Nephron (organoid): Measurements from ENCODE around the gene SPIRE2.
A peak's percentile ranks its signal among the peaks of the same experiment; 100 is the strongest.
"Not testable (repeated sequence)": the region's sequence is repeated elsewhere in the genome, so short reads cannot be mapped to it uniquely, and the experiment has no call there.

Experiments
- H3K27ac Mint-ChIP-seq, 3 experiments: 2 replicates each; pipeline ENCODE4 v1.8.0; 2020; ENCODE audit warnings: mixed read lengths in 3 of 3, mild to moderate bottlenecking in 2 of 3, moderate library complexity in 1 of 3
- H3K27me3 Mint-ChIP-seq: 2 replicates; pipeline ENCODE4 v1.8.0; 2021; ENCODE audit warnings: low read depth, mild to moderate bottlenecking, moderate library complexity, mixed read lengths
- H3K36me3 Mint-ChIP-seq: 2 replicates; pipeline ENCODE4 v1.8.0; 2020; ENCODE audit warnings: low read depth, mixed read lengths
- H3K4me1 Mint-ChIP-seq: 2 replicates; pipeline ENCODE4 v1.8.0; 2020; ENCODE audit warnings: mixed read lengths
- H3K4me3 Mint-ChIP-seq, 3 experiments: 2 replicates each; pipeline ENCODE4 v1.8.0; 2020; ENCODE audit warnings: mild to moderate bottlenecking in 3 of 3, mixed read lengths in 3 of 3, moderate library complexity in 2 of 3
- H3K9me3 Mint-ChIP-seq: 2 replicates; pipeline ENCODE4 v1.8.0; 2020; ENCODE audit warnings: mixed read lengths
- TF ChIP-seq, protein P1 (sequence below), 3 experiments: fragments of 200-600 bp; sonication (generic); IDR thresholded peaks; one replicate each; pipeline ENCODE4 v1.5.0; 2021; ENCODE audit warnings: antibody characterized with exemption in 3 of 3; ENCODE audit not compliant: unreplicated experiment in 3 of 3

SPIRE2 gene, protein sequence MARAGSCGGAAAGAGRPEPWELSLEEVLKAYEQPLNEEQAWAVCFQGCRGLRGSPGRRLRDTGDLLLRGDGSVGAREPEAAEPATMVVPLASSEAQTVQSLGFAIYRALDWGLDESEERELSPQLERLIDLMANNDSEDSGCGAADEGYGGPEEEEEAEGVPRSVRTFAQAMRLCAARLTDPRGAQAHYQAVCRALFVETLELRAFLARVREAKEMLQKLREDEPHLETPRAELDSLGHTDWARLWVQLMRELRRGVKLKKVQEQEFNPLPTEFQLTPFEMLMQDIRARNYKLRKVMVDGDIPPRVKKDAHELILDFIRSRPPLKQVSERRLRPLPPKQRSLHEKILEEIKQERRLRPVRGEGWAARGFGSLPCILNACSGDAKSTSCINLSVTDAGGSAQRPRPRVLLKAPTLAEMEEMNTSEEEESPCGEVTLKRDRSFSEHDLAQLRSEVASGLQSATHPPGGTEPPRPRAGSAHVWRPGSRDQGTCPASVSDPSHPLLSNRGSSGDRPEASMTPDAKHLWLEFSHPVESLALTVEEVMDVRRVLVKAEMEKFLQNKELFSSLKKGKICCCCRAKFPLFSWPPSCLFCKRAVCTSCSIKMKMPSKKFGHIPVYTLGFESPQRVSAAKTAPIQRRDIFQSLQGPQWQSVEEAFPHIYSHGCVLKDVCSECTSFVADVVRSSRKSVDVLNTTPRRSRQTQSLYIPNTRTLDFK

DNA sequence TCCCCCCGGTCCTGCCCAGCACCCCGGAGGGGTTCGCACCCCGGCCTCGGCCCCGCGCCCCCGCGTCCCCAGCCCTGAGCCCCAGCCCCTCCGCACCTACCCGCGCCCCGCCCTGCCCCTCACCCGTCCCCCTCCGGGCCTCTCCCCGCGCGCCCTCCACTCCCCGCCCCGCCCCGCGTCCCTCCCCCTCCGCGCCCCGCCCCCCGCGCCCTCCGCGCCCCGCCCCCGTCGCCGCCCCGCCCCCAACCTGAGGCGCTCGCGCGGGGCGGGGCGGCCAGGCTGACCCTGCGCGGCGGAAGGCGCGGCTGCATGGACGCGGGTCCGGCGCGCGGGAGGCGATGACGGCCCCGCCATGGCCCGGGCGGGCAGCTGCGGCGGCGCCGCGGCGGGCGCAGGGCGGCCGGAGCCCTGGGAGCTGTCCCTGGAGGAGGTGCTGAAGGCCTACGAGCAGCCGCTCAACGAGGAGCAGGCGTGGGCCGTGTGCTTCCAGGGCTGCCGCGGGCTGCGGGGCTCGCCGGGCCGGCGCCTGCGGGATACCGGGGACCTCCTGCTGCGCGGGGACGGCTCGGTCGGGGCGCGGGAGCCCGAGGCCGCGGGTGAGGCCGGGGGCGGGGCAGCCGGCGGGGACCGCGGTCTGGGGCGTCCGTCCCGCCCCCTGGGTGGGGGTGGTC, at the start of gene SPIRE2:
TSS of gene SPIRE2 (plus strand) at position 277 of the 671 bp plus-strand sequence. CDS start at position 353, 76 bp downstream.
- Mint-ChIP-seq H3K4me1 (peaks cover 8% of the 10 kb centered on the region), H3K4me3 (peak within 1 kb of the TSS; percentile 80 to 85 (median 85)), H3K27me3 (peaks cover 30% of the 10 kb centered on the region), H3K27ac (peak within 1 kb of the TSS in 2 of 3 experiments; percentile 31 to 61), H3K36me3 (no peaks in the 10 kb centered on the region), H3K9me3 (no peaks in the 10 kb centered on the region)
- TF ChIP-seq, protein P1, sequence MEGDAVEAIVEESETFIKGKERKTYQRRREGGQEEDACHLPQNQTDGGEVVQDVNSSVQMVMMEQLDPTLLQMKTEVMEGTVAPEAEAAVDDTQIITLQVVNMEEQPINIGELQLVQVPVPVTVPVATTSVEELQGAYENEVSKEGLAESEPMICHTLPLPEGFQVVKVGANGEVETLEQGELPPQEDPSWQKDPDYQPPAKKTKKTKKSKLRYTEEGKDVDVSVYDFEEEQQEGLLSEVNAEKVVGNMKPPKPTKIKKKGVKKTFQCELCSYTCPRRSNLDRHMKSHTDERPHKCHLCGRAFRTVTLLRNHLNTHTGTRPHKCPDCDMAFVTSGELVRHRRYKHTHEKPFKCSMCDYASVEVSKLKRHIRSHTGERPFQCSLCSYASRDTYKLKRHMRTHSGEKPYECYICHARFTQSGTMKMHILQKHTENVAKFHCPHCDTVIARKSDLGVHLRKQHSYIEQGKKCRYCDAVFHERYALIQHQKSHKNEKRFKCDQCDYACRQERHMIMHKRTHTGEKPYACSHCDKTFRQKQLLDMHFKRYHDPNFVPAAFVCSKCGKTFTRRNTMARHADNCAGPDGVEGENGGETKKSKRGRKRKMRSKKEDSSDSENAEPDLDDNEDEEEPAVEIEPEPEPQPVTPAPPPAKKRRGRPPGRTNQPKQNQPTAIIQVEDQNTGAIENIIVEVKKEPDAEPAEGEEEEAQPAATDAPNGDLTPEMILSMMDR (IDR thresholded peaks at IDR 0.05; ENCODE audit: unreplicated experiment in 3 of 3): no peak

- H3K4me1 Mint-ChIP-seq: no peaks in the 10 kb centered on the region
- no peaks in the 10 kb centered on the region for H3K27me3 Mint-ChIP-seq
- peaks cover 40% of the 10 kb centered on the region for H3K36me3 Mint-ChIP-seq
- H3K4me3 Mint-ChIP-seq: no peak overlapping the region
- H3K27ac Mint-ChIP-seq: no peak overlapping the region
- TF ChIP-seq, protein P1 (IDR thresholded peaks at IDR 0.05; ENCODE audit: unreplicated experiment in 3 of 3): no peak
- no peaks in the 10 kb centered on the region for H3K9me3 Mint-ChIP-seq
Measured at GRCh38 chr16:89779231-89779908, 48.9 kb upstream of the SPIRE2 start.

DNA sequence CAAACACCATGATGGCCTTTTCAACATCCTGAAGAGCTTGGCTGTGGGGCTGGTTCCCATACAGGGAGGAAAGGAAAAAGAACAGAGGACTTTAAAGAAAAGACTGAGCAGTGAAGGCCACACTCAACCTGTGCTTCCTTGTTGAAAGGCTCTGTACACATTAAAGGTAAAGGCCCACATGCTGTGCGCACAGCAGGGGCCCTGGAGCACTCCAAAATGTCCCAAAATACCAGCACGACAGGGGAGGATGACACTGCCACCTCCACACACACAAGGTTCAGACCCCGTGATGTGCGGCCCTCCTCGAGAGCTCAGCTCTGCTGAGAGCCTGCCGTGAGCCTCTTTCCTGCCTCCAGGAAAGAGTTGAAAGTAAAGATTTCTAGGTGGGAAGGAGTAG, 48.4 kb upstream of the SPIRE2 start:
- H3K4me3 Mint-ChIP-seq: no peak overlapping the region
- H3K27me3 Mint-ChIP-seq: no peaks in the 10 kb centered on the region
- no peak overlapping the region for H3K27ac Mint-ChIP-seq
- TF ChIP-seq, protein P1 (IDR thresholded peaks at IDR 0.05; ENCODE audit: unreplicated experiment in 3 of 3): no peak
- peaks cover 44% of the 10 kb centered on the region for H3K36me3 Mint-ChIP-seq
- H3K9me3 Mint-ChIP-seq: no peaks in the 10 kb centered on the region
- H3K4me1 Mint-ChIP-seq: no peaks in the 10 kb centered on the region

- Mint-ChIP-seq H3K27ac (no peak overlapping the region), H3K27me3 (no peaks in the 10 kb centered on the region), H3K4me1 (no peaks in the 10 kb centered on the region), H3K9me3 (no peaks in the 10 kb centered on the region), H3K36me3 (peaks cover 48% of the 10 kb centered on the region), H3K4me3 (no peak overlapping the region)
- TF ChIP-seq, protein P1 (IDR thresholded peaks at IDR 0.05; ENCODE audit: unreplicated experiment in 3 of 3): no peak
Measured at GRCh38 chr16:89782489-89782888, 45.8 kb upstream of the SPIRE2 start.

GRCh38 chr16:89783952-89784351, 44.3 kb upstream of the SPIRE2 start:
- not testable (repeated sequence) for H3K27ac Mint-ChIP-seq, H3K27me3 Mint-ChIP-seq, H3K9me3 Mint-ChIP-seq, H3K4me1 Mint-ChIP-seq, H3K4me3 Mint-ChIP-seq
- peaks cover 44% of the 10 kb centered on the region for H3K36me3 Mint-ChIP-seq

DNA sequence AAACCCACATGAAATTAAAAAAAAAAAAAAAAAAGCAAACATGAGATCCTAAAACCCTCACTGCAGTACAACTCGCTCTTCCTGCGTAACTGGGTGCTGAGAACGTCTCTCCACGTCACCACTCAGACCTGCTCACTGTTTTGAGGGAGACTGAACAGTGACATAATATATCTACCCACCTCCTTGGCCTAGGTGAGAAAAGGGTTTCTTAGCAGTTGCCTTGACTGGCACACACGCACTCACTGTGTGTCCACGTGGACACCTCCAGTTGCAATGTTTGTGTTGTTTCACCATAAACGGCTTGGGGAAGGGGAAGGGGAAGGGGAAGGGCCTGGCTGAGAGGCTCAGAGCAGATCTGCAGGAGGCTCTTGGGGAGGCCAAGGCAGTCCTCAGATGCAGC, 43.9 kb upstream of the SPIRE2 start:
- Mint-ChIP-seq H3K27ac (no peak overlapping the region), H3K4me3 (no peak overlapping the region), H3K4me1 (no peaks in the 10 kb centered on the region), H3K27me3 (no peaks in the 10 kb centered on the region), H3K36me3 (peaks cover 41% of the 10 kb centered on the region), H3K9me3 (no peaks in the 10 kb centered on the region)
- TF ChIP-seq, protein P1 (IDR thresholded peaks at IDR 0.05; ENCODE audit: unreplicated experiment in 3 of 3): no peak
